HEK293 (cell line): ENCODE measurements around the gene KIF19.

ENCODE experiments used
- CTCF ChIA-PET: fragments of 350-600 bp; formaldehyde crosslinking; extraction: SDS; loops from one replicate; lab custom pipeline; 2021; ENCODE audit warnings: antibody characterized with exemption; lab: Yijun Ruan, JAX
- POLR2A ChIA-PET: fragments of 300-600 bp; formaldehyde crosslinking; extraction: SDS; loops from one replicate; lab custom pipeline; 2020; ENCODE audit warnings: antibody characterized with exemption, inconsistent platforms; lab: Yijun Ruan, JAX
- H3K27ac ChIP-seq: fragments of 200-500 bp; sonication (Bioruptor generic); 2 replicates; pipeline ENCODE4 v1.5.1; 2014; ENCODE audit warnings: low read depth, low read length, control low read depth, inconsistent platforms; ENCODE audit errors: extremely low read depth
- H3K36me3 ChIP-seq, 2 experiments: fragments of 200-500 bp in 1 of 2; sonication (Bioruptor generic) in 1 of 2; 1 replicate in 1 of 2; 2 replicates in 1 of 2; pipeline ENCODE4 v1.5.1; 2014 to 2017; ENCODE audit warnings: inconsistent platforms in 2 of 2, low read length in 2 of 2; ENCODE audit not compliant: control insufficient read depth in 2 of 2, insufficient read depth in 1 of 2
- H3K4me1 ChIP-seq: fragments of 200-500 bp; sonication (Bioruptor generic); 2 replicates; pipeline ENCODE4 v1.5.1; 2014; ENCODE audit warnings: mild to moderate bottlenecking, low read length, inconsistent platforms; ENCODE audit not compliant: control insufficient read depth, insufficient read depth
- H3K4me3 ChIP-seq: 2 replicates; pipeline ENCODE4 v1.5.1; 2011; ENCODE audit warnings: low read depth, mild to moderate bottlenecking, control low read depth, low read length, moderate library complexity
- H3K9me3 ChIP-seq: fragments of 200-500 bp; sonication (Bioruptor generic); 2 replicates; pipeline ENCODE4 v1.5.1; 2014; ENCODE audit warnings: low read depth, low read length, inconsistent platforms; ENCODE audit not compliant: control insufficient read depth, insufficient read depth
- EGR2 ChIP-seq: fragments of 450-650 bp; formaldehyde crosslinking; IDR thresholded peaks from 2 replicates; pipeline ENCODE4 v1.5.1; 2016; ENCODE audit warnings: low read depth, missing biosample characterization, missing genetic modification characterization
- GFI1B ChIP-seq: fragments of 450-650 bp; formaldehyde crosslinking; IDR thresholded peaks from 2 replicates; pipeline ENCODE4 v1.5.1; 2016; ENCODE audit warnings: missing biosample characterization, missing genetic modification characterization
- GLIS1 ChIP-seq: fragments of 450-650 bp; formaldehyde crosslinking; IDR thresholded peaks from 2 replicates; pipeline ENCODE4 v1.5.1; 2016; ENCODE audit warnings: missing biosample characterization, missing genetic modification characterization
- PRDM1 ChIP-seq: fragments of 450-650 bp; formaldehyde crosslinking; IDR thresholded peaks from 2 replicates; pipeline ENCODE4; 2016; ENCODE audit warnings: missing biosample characterization, missing genetic modification characterization
- RBAK ChIP-seq: fragments of 450-650 bp; formaldehyde crosslinking; IDR thresholded peaks from 2 replicates; pipeline ENCODE4 v1.5.1; 2016; ENCODE audit warnings: missing biosample characterization, missing genetic modification characterization
- ZBTB20 ChIP-seq: fragments of 450-650 bp; formaldehyde crosslinking; IDR thresholded peaks from 2 replicates; pipeline ENCODE4 v1.5.1; 2016; ENCODE audit warnings: missing biosample characterization, missing genetic modification characterization
- ZBTB7A ChIP-seq: fragments of 450-650 bp; formaldehyde crosslinking; IDR thresholded peaks from 2 replicates; pipeline ENCODE4 v1.5.1; 2016; ENCODE audit warnings: low read depth, missing biosample characterization, missing genetic modification characterization
- ZFHX2 ChIP-seq: fragments of 450-650 bp; formaldehyde crosslinking; conservative IDR thresholded peaks from 2 replicates; pipeline ENCODE4 v1.5.1; 2016; ENCODE audit warnings: missing biosample characterization, missing genetic modification characterization
- ZNF133 ChIP-seq: fragments of 450-650 bp; formaldehyde crosslinking; IDR thresholded peaks from 2 replicates; pipeline ENCODE4 v1.5.1; 2016; ENCODE audit warnings: missing biosample characterization, missing genetic modification characterization
- ZNF521 ChIP-seq: fragments of 450-650 bp; formaldehyde crosslinking; IDR thresholded peaks from 2 replicates; pipeline ENCODE4 v1.5.1; 2017; ENCODE audit warnings: missing biosample characterization, mild to moderate bottlenecking, missing genetic modification characterization
- ZNF530 ChIP-seq: fragments of 450-650 bp; formaldehyde crosslinking; IDR thresholded peaks from 2 replicates; pipeline ENCODE4 v1.5.1; 2016; ENCODE audit warnings: low read depth, missing biosample characterization, missing genetic modification characterization
- ZNF76 ChIP-seq: fragments of 450-650 bp; formaldehyde crosslinking; IDR thresholded peaks from 2 replicates; pipeline ENCODE4; 2016; ENCODE audit warnings: low read depth, missing biosample characterization, missing genetic modification characterization, borderline replicate concordance
- ZNF768 ChIP-seq: fragments of 450-650 bp; formaldehyde crosslinking; IDR thresholded peaks from 2 replicates; pipeline ENCODE4 v1.5.1; 2018; ENCODE audit warnings: missing biosample characterization, mild to moderate bottlenecking, missing genetic modification characterization
- TF ChIP-seq, protein P1 (sequence below): fragments of 450-650 bp; formaldehyde crosslinking; IDR thresholded peaks from 2 replicates; pipeline ENCODE4 v1.5.0; 2017; ENCODE audit warnings: missing biosample characterization, missing genetic modification characterization, borderline replicate concordance
- TF ChIP-seq, protein P2 (sequence below): fragments of 450-650 bp; formaldehyde crosslinking; IDR thresholded peaks from 2 replicates; pipeline ENCODE4 v1.5.1; 2016; ENCODE audit warnings: missing biosample characterization, missing genetic modification characterization
- TF ChIP-seq, protein P3 (sequence below): fragments of 450-650 bp; IDR thresholded peaks from 2 replicates; pipeline ENCODE4 v1.5.1; 2018; ENCODE audit warnings: missing biosample characterization, mild to moderate bottlenecking, missing genetic modification characterization
- TF ChIP-seq, protein P4 (sequence below): fragments of 450-650 bp; formaldehyde crosslinking; IDR thresholded peaks from 2 replicates; pipeline ENCODE4 v1.5.1; 2017; ENCODE audit warnings: missing biosample characterization, missing genetic modification characterization
- TF ChIP-seq, protein P5 (sequence below): fragments of 450-650 bp; formaldehyde crosslinking; IDR thresholded peaks from 2 replicates; pipeline ENCODE4 v1.5.1; 2016; ENCODE audit warnings: missing biosample characterization, missing genetic modification characterization
- TF ChIP-seq, protein P6 (sequence below): fragments of 450-650 bp; formaldehyde crosslinking; conservative IDR thresholded peaks from 2 replicates; pipeline ENCODE4 v1.5.1; 2016; ENCODE audit warnings: low read depth, missing biosample characterization, missing genetic modification characterization

Gene KIF19

DNA sequence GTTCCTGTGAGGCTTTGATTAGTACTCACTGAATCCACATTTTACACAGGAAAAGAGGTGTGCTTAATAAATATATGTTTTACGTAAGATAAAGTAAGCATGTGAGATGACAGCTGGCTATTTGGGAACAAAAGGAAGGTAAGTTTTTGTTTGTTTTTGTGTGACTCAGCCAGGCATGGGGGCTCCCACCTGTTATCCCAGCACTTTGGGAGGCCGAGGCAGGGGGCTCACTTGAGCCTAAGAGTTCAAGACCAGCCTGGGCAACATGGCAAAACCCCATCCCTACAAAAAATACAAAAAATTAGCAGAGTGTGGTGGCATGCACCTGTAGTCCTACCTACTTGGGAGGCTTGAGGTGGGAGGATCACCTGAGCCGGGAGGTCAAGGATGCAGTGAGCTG, 59.2 kb downstream of the KIF19 start:
- ChIA-PET POLR2A (no interaction called here), CTCF (interaction anchor here (0.7 to 15.0 kb wide), 5 partner anchors 10 to 386 kb away, joined by 3 to 453 read pairs (median 3); no protein-coding TSS in a partner anchor)
- H3K4me3 ChIP-seq = no peak overlapping the region
- TF ChIP-seq, protein P1, sequence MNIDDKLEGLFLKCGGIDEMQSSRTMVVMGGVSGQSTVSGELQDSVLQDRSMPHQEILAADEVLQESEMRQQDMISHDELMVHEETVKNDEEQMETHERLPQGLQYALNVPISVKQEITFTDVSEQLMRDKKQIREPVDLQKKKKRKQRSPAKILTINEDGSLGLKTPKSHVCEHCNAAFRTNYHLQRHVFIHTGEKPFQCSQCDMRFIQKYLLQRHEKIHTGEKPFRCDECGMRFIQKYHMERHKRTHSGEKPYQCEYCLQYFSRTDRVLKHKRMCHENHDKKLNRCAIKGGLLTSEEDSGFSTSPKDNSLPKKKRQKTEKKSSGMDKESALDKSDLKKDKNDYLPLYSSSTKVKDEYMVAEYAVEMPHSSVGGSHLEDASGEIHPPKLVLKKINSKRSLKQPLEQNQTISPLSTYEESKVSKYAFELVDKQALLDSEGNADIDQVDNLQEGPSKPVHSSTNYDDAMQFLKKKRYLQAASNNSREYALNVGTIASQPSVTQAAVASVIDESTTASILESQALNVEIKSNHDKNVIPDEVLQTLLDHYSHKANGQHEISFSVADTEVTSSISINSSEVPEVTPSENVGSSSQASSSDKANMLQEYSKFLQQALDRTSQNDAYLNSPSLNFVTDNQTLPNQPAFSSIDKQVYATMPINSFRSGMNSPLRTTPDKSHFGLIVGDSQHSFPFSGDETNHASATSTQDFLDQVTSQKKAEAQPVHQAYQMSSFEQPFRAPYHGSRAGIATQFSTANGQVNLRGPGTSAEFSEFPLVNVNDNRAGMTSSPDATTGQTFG = no peak
- no peak for TF ChIP-seq ZNF133 (tag by site-specific recombination)
- no peaks in the 10 kb centered on the region for H3K9me3 ChIP-seq
- no peaks in the 10 kb centered on the region for H3K36me3 ChIP-seq
- H3K4me1 ChIP-seq = no peaks in the 10 kb centered on the region; the same call in 1 of the 2 replicates
- no peak overlapping the region for H3K27ac ChIP-seq

DNA sequence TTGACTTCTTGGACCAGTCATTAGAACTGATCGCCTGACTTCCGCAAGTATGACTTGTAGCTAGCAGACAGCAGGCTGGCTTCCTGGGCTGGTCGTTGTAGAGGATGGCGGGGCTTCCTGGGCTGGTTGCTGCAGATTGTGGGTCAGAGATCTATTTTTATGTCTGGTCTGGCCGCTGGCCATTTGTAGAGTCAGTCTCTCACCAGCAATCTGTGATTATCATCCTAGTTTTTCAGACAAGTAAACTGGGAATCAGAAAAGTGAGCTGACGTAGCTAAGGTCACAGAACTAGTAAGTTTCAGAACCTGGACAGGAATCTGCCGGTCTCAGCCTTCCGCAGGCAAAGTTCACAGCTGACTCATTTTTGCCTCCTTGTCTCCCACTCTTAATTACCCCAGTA, 60.4 kb downstream of the KIF19 start:
- ChIA-PET CTCF (interaction anchor here (0.6 to 15.0 kb wide), 2 partner anchors 70 to 212 kb away, joined by 3 to 453 read pairs; no protein-coding TSS in a partner anchor), POLR2A (no interaction called here)
- Histone ChIP-seq H3K27ac (no peak overlapping the region), H3K9me3 (no peaks in the 10 kb centered on the region), H3K4me3 (no peak overlapping the region), H3K4me1 (no peaks in the 10 kb centered on the region), H3K36me3 (no peaks in the 10 kb centered on the region)
- TF ChIP-seq, protein P2, sequence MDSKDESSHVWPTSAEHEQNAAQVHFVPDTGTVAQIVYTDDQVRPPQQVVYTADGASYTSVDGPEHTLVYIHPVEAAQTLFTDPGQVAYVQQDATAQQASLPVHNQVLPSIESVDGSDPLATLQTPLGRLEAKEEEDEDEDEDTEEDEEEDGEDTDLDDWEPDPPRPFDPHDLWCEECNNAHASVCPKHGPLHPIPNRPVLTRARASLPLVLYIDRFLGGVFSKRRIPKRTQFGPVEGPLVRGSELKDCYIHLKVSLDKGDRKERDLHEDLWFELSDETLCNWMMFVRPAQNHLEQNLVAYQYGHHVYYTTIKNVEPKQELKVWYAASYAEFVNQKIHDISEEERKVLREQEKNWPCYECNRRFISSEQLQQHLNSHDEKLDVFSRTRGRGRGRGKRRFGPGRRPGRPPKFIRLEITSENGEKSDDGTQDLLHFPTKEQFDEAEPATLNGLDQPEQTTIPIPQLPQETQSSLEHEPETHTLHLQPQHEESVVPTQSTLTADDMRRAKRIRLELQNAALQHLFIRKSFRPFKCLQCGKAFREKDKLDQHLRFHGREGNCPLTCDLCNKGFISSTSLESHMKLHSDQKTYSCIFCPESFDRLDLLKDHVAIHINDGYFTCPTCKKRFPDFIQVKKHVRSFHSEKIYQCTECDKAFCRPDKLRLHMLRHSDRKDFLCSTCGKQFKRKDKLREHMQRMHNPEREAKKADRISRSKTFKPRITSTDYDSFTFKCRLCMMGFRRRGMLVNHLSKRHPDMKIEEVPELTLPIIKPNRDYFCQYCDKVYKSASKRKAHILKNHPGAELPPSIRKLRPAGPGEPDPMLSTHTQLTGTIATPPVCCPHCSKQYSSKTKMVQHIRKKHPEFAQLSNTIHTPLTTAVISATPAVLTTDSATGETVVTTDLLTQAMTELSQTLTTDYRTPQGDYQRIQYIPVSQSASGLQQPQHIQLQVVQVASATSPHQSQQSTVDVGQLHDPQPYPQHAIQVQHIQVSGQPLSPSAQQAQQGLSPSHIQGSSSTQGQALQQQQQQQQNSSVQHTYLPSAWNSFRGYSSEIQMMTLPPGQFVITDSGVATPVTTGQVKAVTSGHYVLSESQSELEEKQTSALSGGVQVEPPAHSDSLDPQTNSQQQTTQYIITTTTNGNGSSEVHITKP (tag by site-specific recombination) = no peak
- no peak for TF ChIP-seq ZBTB7A (tag by site-specific recombination)
- TF ChIP-seq, protein P3, sequence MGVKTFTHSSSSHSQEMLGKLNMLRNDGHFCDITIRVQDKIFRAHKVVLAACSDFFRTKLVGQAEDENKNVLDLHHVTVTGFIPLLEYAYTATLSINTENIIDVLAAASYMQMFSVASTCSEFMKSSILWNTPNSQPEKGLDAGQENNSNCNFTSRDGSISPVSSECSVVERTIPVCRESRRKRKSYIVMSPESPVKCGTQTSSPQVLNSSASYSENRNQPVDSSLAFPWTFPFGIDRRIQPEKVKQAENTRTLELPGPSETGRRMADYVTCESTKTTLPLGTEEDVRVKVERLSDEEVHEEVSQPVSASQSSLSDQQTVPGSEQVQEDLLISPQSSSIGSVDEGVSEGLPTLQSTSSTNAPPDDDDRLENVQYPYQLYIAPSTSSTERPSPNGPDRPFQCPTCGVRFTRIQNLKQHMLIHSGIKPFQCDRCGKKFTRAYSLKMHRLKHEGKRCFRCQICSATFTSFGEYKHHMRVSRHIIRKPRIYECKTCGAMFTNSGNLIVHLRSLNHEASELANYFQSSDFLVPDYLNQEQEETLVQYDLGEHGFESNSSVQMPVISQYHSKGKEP (tag by site-specific recombination) = no peak
- TF ChIP-seq, protein P4, sequence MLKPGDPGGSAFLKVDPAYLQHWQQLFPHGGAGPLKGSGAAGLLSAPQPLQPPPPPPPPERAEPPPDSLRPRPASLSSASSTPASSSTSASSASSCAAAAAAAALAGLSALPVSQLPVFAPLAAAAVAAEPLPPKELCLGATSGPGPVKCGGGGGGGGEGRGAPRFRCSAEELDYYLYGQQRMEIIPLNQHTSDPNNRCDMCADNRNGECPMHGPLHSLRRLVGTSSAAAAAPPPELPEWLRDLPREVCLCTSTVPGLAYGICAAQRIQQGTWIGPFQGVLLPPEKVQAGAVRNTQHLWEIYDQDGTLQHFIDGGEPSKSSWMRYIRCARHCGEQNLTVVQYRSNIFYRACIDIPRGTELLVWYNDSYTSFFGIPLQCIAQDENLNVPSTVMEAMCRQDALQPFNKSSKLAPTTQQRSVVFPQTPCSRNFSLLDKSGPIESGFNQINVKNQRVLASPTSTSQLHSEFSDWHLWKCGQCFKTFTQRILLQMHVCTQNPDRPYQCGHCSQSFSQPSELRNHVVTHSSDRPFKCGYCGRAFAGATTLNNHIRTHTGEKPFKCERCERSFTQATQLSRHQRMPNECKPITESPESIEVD = no peak
- TF ChIP-seq ZFHX2 (tag by site-specific recombination) = no peak
- TF ChIP-seq, protein P5, sequence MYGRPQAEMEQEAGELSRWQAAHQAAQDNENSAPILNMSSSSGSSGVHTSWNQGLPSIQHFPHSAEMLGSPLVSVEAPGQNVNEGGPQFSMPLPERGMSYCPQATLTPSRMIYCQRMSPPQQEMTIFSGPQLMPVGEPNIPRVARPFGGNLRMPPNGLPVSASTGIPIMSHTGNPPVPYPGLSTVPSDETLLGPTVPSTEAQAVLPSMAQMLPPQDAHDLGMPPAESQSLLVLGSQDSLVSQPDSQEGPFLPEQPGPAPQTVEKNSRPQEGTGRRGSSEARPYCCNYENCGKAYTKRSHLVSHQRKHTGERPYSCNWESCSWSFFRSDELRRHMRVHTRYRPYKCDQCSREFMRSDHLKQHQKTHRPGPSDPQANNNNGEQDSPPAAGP (tag by site-specific recombination) = no peak
- no peak for TF ChIP-seq ZNF76 (tag by site-specific recombination)
- TF ChIP-seq RBAK (tag by site-specific recombination) = no peak
- TF ChIP-seq ZBTB20 (tag by site-specific recombination) = no peak
- TF ChIP-seq ZNF521 (tag by site-specific recombination) = no peak
- TF ChIP-seq, protein P6, sequence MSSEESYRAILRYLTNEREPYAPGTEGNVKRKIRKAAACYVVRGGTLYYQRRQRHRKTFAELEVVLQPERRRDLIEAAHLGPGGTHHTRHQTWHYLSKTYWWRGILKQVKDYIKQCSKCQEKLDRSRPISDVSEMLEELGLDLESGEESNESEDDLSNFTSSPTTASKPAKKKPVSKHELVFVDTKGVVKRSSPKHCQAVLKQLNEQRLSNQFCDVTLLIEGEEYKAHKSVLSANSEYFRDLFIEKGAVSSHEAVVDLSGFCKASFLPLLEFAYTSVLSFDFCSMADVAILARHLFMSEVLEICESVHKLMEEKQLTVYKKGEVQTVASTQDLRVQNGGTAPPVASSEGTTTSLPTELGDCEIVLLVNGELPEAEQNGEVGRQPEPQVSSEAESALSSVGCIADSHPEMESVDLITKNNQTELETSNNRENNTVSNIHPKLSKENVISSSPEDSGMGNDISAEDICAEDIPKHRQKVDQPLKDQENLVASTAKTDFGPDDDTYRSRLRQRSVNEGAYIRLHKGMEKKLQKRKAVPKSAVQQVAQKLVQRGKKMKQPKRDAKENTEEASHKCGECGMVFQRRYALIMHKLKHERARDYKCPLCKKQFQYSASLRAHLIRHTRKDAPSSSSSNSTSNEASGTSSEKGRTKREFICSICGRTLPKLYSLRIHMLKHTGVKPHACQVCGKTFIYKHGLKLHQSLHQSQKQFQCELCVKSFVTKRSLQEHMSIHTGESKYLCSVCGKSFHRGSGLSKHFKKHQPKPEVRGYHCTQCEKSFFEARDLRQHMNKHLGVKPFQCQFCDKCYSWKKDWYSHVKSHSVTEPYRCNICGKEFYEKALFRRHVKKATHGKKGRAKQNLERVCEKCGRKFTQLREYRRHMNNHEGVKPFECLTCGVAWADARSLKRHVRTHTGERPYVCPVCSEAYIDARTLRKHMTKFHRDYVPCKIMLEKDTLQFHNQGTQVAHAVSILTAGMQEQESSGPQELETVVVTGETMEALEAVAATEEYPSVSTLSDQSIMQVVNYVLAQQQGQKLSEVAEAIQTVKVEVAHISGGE (tag by site-specific recombination) = no peak
- TF ChIP-seq PRDM1 (tag by site-specific recombination) = no peak
- no peak for TF ChIP-seq ZNF768 (tag by site-specific recombination)
- no peak for TF ChIP-seq GFI1B (tag by site-specific recombination)
- no peak for TF ChIP-seq ZNF530 (tag by site-specific recombination)
- no peak for TF ChIP-seq EGR2 (tag by site-specific recombination)
- TF ChIP-seq GLIS1 = no peak
